NCI-H2081 treated with DMSO at 0.1 percent for 48 hours (cell line): ENCODE measurements around the gene LPCAT4.
"Not testable (repeated sequence)": the region's sequence is repeated elsewhere in the genome, so short reads cannot be mapped to it uniquely, and the experiment has no call there.

ENCODE experiments used
- DNase-seq: peaks from one replicate; lab custom pipeline; 2025; lab: John Stamatoyannopoulos, UW

LPCAT4 gene

GRCh38 chr15:34362047-34362773 is 4.8 kb downstream of the LPCAT4 start:
- DNase-seq, result no peak

DNA sequence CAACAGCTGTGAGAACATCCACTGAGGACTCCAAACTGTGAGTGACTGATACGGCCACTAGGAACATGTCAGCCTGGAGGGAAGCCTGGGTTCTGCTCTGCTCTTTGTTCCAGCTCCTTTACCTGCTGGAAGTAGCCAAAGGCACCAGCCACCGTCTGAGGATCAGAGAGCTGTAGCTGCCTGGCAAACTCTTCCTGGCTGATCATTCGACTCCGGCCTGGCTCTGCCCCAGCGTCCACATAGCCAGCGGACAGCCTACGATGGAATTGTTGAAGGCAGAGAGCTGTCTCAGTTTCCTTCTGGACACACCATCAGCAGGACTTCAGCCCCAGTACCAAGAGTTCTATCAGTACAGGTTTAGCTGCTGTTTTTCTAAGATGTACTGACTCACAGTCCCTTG is 5.7 kb downstream of the LPCAT4 start:
- DNase-seq, result no peak

GRCh38 chr15:34360298-34360697 is 6.7 kb downstream of the LPCAT4 start:
- DNase-seq, result no peak

DNA sequence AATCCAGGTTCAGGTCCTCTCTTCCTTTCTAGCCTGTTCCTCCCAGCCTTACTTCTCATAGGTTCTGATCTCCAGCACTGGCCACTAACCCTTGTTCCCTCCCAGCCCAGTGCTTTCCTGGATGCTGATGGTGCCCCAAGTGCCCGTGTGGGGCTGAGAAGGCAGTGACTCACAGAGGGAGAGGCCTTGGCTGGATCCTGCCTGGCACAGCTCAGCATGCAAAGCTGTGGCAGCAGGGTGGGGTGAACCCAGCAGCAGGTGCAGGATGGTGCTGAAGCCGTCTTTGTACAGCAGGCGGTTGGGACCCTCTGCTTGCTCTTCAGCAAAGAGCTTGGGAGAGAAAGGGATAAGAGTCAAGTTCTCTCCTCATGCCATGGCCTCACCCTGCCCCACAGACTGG is 7.6 kb downstream of the LPCAT4 start:
- no peak for DNase-seq

DNA sequence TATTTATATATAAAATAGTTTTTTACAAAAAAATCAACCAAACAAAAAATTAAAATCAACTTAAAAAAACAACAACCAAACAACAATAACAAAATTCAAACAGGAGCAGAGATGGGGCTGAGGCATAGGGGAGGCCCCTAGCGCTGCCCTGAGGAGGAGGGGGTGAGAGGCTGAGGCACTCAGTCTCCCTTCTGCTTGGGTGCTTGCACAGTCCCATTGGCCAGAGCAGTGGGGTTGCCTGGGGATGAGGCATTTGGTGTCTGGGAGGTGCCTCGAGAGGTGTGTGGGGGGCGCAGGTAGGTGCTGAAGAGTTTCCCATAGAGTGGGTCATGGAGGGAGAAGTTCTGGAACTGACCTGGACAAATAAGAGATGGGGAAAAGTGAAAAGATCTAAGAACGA is 8.0 kb downstream of the LPCAT4 start:
- DNase-seq, result no peak

GRCh38 chr15:34358367-34358766 is 8.6 kb downstream of the LPCAT4 start:
- DNase-seq, result no peak

GRCh38 chr15:34357653-34358052 is 9.3 kb downstream of the LPCAT4 start:
- DNase-seq, result no peak

- DNase-seq, result no peak
Measured at GRCh38 chr15:34355241-34355640, 11.8 kb downstream of the LPCAT4 start.

- DNase-seq, result no peak
Measured at GRCh38 chr15:34354286-34354685, 12.7 kb downstream of the LPCAT4 start.

GRCh38 chr15:34353627-34354026 is 13.4 kb downstream of the LPCAT4 start:
- no peak for DNase-seq

- DNase-seq, result not testable (repeated sequence)
Measured at GRCh38 chr15:34352996-34353395, 14.0 kb downstream of the LPCAT4 start.

DNA sequence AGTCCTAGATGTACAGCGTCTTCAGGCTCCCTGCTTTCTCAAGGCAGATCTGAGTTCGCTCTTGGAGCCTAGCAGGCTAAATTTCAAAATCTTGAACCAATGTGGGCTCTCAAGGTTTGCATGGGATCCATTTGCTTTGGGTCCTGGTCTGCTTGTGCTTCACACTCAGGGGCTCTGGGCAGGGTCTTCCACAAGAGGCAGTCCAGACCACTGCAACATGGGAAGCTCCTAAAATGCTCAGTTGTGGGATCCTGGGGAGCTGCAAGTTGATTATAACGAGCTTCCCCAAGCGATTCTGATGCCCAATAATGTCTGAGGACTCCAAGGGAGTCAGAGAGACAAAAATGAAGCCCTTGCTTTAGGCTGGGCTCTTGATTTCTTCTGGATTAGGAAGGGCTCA is 17.2 kb downstream of the LPCAT4 start:
- DNase-seq, result no peak

- DNase-seq, result no peak
Measured at GRCh38 chr15:34348735-34349300, 18.2 kb downstream of the LPCAT4 start.

DNA sequence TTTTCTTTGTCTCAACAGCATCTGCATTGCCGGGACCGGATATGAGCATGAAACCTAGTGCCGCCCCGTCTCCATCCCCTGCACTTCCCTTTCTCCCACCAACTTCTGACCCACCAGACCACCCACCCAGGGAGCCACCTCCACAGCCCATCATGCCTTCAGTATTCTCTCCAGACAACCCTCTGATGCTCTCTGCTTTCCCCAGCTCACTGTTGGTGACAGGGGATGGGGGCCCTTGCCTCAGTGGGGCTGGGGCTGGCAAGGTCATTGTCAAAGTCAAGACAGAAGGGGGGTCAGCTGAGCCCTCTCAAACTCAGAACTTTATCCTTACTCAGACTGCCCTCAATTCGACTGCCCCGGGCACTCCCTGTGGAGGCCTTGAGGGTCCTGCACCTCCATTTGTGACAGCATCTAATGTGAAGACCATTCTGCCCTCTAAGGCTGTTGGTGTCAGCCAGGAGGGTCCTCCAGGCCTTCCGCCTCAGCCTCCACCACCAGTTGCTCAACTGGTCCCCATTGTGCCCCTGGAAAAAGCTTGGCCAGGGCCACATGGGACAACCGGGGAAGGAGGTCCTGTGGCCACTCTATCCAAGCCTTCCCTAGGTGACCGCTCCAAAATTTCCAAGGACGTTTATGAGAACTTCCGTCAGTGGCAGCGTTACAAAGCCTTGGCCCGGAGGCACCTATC is 18.9 kb downstream of the LPCAT4 start:
- DNase-seq, result no peak

DNA sequence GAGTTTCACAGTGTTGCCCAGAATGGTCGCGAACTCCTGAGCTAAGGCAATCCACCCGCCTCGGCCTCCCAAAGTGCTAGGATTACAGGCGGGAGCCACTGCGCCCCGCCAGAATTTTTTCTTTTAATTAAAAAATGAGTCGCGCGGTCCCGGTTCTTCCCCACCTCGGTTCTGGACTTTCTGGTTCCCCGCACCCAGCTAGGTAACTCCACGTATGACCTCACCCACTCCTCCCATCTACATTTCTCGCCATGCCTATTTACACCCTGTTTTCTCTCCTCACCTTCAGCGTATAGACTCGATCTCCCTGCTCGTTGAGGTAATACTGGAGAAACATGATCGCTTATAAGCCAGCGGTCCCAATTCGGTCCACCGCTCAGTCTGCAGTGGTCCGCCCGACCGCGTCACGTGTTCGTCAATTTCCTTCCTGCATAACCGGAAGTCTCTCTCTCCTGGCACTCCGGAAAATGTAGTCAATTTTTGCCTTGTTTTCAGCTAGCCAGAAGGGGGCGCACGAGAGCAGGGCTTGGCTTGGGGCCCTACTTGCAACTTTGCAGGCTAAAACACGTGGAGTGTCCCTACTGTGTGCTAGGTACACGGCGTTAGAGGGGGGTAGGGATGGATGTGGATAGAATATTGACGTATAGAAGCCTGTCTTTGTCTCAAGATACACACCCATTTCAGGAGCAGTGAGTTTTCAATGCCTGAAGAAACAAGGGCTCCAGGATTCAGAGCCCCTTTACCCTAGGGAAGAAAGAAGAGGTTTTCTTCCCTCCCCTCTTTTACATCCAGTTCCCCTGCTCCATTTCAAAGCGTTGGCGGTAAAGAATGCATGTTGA is 24.0 kb downstream of the LPCAT4 start, which contains the start of the genes NOP10 and NUTM1:
TSS of gene NOP10 (minus strand) at position 400 of the 839 bp plus-strand sequence. CDS start at position 337, 63 bp downstream.
TSS of gene NUTM1 (plus strand) at position 579 of the 839 bp plus-strand sequence. CDS start 382 bp downstream, outside the sequence.
- DNase-seq, result peak; percentile 74

- not testable (repeated sequence) for DNase-seq
Measured at GRCh38 chr15:34342213-34342736, 24.7 kb downstream of the LPCAT4 start.

GRCh38 chr15:34341381-34342212 is 25.4 kb downstream of the LPCAT4 start:
- DNase-seq, result no peak

DNA sequence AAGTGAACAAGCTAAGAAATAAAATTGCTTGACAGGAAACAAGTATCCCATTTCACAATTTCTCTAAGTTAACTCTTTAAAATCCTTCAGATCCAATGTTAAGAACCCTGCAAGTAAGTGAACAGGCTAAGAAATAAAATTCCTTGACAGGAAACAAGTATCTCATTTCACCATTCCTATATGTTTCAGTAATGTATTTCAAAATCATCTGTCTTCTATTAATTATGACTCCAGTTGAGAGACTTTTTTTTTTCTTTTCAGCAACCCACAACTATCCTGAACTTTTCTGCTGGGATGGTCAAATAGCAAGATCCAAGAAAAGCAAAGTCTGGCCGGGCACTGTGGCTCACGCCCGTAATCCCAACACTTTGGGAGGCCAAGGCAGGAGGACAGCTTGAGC is 27.1 kb downstream of the LPCAT4 start:
- no peak for DNase-seq

DNA sequence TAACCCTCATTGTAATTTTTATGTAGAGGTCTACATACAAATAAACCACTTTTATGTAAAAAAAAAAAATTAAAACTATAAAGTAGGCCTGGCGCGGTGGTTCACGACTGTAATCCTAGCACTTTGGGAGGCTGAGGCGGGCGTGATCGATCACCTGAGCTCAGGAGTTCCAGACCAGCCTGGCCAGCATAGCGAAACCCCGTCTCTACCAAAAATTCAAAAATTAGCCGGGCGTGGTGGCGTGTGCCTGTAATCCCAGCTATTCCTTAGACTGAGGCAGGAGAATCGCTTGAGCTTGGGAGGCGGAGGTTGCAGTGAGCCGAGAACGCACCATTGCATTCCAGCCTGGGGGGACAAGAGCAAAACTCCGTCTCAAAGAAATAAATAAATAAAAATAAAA is 28.6 kb downstream of the LPCAT4 start:
- DNase-seq, result no peak

DNA sequence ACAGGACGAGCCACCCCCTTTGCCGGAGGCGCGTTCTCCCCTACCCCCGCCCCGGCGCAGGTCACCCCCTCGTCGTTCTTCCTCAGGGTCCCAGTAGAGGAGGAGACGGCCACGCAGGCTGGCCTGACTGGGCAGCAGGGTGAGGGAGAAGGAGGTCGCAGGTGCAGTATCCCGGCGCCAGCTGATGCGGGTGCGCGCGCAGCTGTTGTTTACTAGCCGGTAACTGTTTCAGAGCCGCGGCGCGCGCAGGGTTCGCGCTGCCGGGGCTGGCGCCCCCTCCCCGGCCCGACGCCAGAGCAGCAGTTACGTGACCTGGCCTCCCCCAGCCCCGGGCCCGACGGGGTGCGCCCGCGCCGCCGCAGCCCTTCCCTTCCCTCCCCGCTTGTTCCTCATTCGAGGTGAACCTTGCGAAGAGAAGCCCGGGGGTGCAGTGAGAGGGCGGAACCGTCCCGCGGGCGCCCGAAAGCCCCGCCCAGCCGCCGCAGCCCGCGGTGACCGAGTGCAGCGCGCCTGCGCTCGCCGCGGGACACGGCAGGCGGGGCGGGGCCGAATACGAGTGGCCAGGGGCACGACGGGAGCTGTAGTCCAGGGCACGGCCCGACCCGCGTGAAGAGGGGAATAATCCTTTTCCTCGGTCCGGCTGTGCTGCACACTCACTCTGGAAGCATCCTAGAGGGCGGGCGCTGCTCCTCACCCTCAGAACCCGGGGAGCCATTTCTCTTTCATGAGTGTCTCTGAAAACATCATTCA is 29.3 kb downstream of the LPCAT4 start, which contains the start of gene SLC12A6:
TSS of gene SLC12A6 (minus strand) at position 225 of the 750 bp plus-strand sequence. CDS start 1,101 bp downstream, outside the sequence.
- DNase-seq, result peak; percentile 42
